ENCODE measurements around the gene ZNF771. TPM values are rescaled to one million over a fixed set of nuclear protein-coding genes. Genes with fewer than 3 reads are reported as not detected.
"Not testable (repeated sequence)": the region's sequence is repeated elsewhere in the genome, so short reads cannot be mapped to it uniquely, and the experiment has no call there.

The ZNF771 gene
- total RNA-seq, 1 donor from 2014 or later = 8.9 TPM

DNA sequence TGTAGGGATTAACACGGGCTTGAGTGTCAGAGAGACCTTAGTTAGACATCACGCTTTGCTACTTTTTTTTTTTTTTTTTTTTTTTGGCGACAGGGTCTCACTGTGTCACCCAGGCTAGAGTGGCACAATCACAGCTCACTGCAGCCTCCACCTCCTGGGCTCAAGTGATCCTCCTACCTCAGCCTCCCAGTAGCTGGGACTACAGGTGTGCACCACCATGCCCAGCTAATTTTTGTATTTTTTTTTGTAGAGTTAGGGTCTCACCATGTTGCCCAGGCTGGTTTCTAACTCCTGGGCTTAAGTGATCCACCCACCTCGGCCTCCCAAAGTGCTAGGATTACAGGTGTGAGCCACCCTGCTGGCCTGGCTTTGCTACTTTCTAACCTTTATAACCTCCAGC, 10.8 kb upstream of the ZNF771 start:
- H3K36me3 Mint-ChIP-seq (ENCODE audit: low read depth) = peaks cover 19% of the 10 kb centered on the region
- intact Hi-C loops (cut with micrococcal nuclease); DNase-seq (ENCODE audit: low spot score); H3K9me3 Mint-ChIP-seq; H3K27me3 Mint-ChIP-seq (ENCODE audit: insufficient read depth): not testable (repeated sequence)
- H3K4me1 Mint-ChIP-seq (ENCODE audit: low read depth) = peaks cover 50% of the 10 kb centered on the region
- H3K4me3 Mint-ChIP-seq = peak overlapping the region; percentile 89
- peak overlapping the region; percentile 34 for H3K27ac Mint-ChIP-seq

DNA sequence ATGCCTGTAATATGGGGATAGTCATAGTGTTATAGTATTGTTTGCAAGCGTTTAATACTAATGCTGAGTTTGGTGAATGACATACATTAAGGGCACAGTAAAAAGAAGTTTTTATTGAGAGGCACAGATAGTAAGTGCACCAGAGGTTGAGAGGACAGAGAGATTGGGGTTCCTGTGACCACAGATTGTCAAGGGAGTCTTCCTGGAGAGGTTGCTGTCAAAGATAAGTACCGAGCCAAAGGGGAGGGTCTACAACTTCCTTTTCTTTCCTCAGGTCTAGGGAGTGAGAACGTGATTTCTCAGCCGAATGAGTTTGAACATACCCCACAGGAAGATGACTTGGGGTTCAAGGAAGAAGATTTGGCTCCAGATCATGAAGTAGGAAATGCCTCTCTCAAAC, 10.3 kb upstream of the ZNF771 start:
- H3K4me3 Mint-ChIP-seq = peak overlapping the region; percentile 89
- peaks cover 53% of the 10 kb centered on the region for H3K4me1 Mint-ChIP-seq (ENCODE audit: low read depth)
- DNase-seq (ENCODE audit: low spot score) = no peak
- peaks cover 19% of the 10 kb centered on the region for H3K36me3 Mint-ChIP-seq (ENCODE audit: low read depth)
- peak overlapping the region; percentile 34 for H3K27ac Mint-ChIP-seq
- H3K9me3 Mint-ChIP-seq = no peaks in the 10 kb centered on the region
- H3K27me3 Mint-ChIP-seq (ENCODE audit: insufficient read depth) = no peaks in the 10 kb centered on the region
- intact Hi-C loops (cut with micrococcal nuclease) = no loop called here

DNA sequence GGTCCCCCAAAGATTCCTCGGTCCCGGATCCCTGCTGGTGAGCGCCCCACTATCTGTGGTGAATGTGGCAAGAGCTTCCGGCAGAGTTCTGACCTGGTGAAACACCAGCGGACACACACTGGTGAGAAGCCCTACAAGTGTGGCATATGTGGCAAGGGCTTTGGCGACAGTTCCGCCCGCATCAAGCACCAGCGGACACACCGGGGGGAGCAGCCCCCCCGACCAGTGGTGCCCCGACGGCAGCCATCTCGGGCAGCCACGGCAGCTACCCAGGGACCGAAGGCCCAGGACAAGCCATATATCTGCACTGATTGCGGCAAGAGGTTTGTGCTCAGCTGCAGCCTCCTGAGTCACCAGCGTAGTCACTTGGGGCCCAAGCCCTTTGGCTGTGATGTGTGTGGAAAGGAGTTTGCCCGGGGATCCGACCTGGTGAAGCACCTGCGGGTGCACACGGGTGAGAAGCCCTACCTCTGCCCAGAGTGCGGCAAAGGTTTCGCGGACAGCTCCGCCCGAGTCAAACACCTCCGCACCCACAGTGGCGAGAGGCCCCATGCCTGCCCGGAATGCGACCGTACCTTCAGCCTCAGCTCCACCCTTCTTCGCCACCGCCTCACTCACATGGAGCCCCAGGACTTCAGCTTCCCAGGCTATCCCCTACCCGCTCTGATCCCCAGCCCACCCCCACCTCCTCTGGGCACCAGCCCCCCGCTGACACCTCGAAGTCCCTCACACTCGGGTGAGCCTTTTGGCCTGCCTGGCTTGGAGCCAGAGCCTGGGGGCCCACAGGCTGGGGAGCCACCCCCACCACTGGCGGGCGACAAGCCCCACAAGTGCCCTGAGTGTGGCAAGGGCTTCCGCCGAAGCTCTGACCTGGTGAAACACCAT, 9.4 kb upstream of the ZNF771 start:
- peaks cover 53% of the 10 kb centered on the region for H3K4me1 Mint-ChIP-seq (ENCODE audit: low read depth)

DNA sequence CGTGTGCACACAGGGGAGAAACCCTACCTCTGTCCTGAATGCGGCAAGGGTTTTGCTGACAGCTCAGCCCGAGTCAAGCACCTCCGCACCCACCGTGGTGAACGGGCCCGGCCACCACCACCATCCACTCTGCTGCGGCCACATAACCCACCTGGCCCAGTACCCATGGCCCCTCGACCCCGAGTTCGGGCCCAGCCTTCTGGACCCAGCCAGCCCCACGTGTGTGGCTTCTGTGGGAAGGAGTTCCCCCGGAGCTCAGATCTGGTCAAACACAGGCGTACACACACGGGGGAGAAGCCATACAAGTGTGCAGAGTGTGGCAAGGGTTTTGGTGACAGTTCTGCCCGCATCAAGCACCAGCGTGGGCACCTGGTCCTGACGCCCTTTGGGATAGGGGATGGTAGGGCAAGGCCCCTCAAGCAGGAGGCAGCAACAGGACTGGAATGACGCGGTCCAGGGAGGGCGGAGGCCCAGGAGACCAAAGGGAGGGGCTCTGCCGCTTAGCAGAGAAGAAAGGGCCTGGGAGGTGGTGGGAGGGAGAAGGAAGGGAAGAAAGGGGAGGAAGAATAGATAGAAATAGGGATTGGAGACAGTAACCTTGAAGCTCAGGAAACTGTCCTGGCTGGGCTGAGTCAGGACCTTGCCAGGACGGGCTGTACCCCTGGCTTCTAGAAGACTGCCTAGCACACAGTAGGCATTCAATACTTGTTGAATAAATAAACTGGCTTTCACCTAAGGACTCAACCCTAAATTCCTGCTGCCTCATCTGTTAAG, 8.6 kb upstream of the ZNF771 start:
- intact Hi-C loops (cut with micrococcal nuclease) = no loop called here
- H3K27me3 Mint-ChIP-seq (ENCODE audit: insufficient read depth) = peaks cover 4% of the 10 kb centered on the region
- DNase-seq (ENCODE audit: low spot score) = no peak
- peak overlapping the region; percentile 29 for H3K27ac Mint-ChIP-seq
- H3K4me3 Mint-ChIP-seq = no peak overlapping the region
- H3K9me3 Mint-ChIP-seq = no peaks in the 10 kb centered on the region
- peaks cover 19% of the 10 kb centered on the region for H3K36me3 Mint-ChIP-seq (ENCODE audit: low read depth)
- H3K4me1 Mint-ChIP-seq (ENCODE audit: low read depth) = peaks cover 53% of the 10 kb centered on the region

More for the DNA sequence above, 9.4 kb upstream of the ZNF771 start:
- no peak for DNase-seq (ENCODE audit: low spot score)
- Mint-ChIP-seq H3K27me3 (ENCODE audit: insufficient read depth) (peaks cover 1% of the 10 kb centered on the region), H3K4me3 (no peak overlapping the region), H3K27ac (no peak overlapping the region), H3K9me3 (no peaks in the 10 kb centered on the region), H3K36me3 (ENCODE audit: low read depth) (peaks cover 19% of the 10 kb centered on the region)
- intact Hi-C loops (cut with micrococcal nuclease) = no loop called here

DNA sequence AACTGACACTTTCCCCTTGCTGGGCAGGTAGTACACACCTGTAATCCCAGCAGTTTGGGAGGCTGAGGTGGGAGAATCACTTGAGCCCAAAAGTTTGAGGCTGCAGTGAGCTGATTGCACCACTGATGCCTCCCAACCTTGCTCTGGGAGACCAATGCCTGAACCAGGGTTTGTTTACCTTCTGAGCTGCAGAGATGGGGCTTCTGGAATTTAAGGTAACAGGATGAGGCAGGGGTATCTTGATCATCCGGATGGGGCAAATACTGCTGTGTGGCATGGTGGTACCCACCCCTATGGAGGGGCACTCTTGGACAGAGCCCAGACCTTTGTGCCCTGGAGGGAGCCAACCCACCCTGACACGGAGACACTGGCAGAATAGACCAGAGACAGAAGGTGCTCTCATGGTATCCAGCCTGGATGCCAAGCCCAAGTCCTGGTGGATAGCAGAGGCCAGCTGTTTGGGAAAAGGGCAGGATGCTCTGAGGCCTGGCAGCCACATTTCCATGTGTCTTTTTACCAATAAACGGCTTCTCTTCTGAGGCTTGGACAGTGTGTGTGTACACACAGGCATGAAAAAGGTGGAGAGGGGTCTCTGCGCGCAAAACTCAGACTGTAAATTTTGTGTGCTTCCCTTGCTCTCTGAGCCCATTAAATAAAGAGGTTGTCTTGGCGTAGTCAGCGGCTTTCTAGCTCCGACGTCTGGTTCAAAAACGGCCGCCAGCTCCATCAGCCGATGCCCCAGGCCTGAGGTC, 7.8 kb upstream of the ZNF771 start:
- intact Hi-C loops (cut with micrococcal nuclease) = loop anchor here (1.0 kb wide), 1 partner anchor 21 kb away; no protein-coding TSS in a partner anchor
- Mint-ChIP-seq H3K4me3 (peak overlapping the region; percentile 85), H3K27me3 (ENCODE audit: insufficient read depth) (peaks cover 4% of the 10 kb centered on the region), H3K27ac (peak overlapping the region; percentile 92), H3K4me1 (ENCODE audit: low read depth) (peaks cover 49% of the 10 kb centered on the region), H3K36me3 (ENCODE audit: low read depth) (peaks cover 19% of the 10 kb centered on the region), H3K9me3 (no peaks in the 10 kb centered on the region)
- DNase-seq (ENCODE audit: low spot score) = no peak

DNA sequence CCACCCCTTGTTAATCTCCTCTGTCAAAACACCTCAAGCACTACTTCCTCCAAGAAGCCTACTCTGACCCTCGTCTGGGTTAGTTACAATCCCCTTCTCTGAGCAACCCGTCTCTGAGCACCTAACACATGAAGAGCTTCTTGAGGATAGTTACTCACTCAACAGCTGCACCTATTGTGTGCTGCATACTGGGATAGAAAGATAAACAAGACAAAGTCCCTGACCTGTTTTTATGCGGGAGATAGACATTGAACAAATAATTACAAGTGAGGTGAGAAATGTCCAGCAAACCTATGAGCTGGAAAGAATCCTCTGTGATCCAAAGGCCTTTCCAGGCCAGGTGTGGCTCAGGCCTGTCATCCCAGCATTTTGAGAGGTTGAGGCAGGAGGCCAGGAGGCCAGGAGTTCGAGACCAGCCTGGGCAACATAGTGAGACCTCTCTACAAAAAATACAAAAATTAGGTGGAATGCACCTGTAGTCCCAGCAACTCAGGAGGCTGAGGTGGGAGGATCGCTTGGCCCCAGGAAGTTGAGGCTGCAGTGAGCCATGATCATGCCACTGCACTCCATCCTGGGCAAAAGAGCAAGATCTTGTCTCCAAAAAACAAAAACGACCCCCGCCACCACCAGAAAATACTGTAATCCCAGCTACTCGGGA, 5.5 kb upstream of the ZNF771 start:
- Mint-ChIP-seq H3K27ac (peak overlapping the region; percentile 66), H3K4me1 (ENCODE audit: low read depth) (peaks cover 35% of the 10 kb centered on the region), H3K27me3 (ENCODE audit: insufficient read depth) (peaks cover 4% of the 10 kb centered on the region), H3K9me3 (no peaks in the 10 kb centered on the region), H3K36me3 (ENCODE audit: low read depth) (peaks cover 15% of the 10 kb centered on the region), H3K4me3 (peak overlapping the region; percentile 85)
- intact Hi-C loops (cut with micrococcal nuclease) = no loop called here
- DNase-seq (ENCODE audit: low spot score) = no peak

DNA sequence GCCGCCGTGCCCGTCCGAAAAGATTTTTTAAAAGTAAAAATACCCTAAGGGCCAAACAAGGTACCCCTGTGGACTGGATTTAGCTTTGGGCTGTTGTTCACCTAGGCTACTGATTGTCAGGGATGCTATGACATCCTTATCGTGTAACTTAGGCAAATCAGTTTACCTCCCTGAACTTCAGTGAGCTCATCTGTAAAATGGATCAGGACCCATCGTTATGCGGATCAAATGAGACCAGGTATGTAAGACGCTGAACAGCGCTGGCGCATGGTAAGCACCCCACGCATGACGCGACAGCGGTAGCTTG, 658 bp upstream of the ZNF771 start:
- intact Hi-C loops (cut with micrococcal nuclease) = loop anchor here (1.0 to 5.0 kb wide), 6 partner anchors 11 to 314 kb away; partner anchors contain the start of genes CD2BP2, MAPK3, TBC1D10B and TBX6

DNA sequence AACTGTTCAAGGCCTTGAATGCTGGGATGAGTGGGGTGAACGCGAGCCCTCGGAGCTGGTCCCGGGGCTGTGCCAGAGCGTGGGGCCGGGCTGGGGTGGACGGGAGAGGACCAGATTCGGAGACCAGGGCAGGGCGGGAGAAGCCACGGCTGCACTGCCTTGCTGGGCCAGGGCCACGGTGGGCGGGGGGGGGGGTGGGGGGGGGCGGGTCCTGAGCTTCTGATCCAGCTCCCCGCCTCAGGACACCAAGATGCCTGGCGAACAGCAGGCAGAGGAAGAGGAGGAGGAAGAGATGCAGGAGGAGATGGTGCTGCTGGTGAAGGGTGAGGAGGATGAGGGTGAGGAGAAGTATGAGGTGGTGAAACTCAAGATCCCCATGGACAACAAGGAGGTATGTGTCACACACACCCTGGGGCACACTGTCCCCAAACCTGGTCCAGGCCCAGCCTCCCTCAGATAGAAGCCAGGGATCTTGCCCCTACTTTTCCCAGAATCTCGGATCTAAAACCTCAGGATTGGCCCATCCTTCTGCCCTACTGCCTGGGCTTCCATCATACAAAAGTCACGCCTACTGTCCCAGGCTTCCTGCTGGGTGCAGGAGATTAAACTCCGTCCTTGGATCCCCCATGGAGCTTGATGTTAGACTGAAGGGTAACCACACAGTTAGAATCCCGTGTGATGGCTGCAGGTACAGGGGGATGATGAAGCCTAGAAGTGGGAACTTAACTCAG, 563 bp downstream of the ZNF771 start:
- no peak for DNase-seq (ENCODE audit: low spot score)
- H3K36me3 Mint-ChIP-seq (ENCODE audit: low read depth) = peaks cover 10% of the 10 kb centered on the region
- peaks cover 4% of the 10 kb centered on the region for H3K27me3 Mint-ChIP-seq (ENCODE audit: insufficient read depth)
- intact Hi-C loops (cut with micrococcal nuclease) = loop anchor here (1.0 to 5.0 kb wide), 7 partner anchors 13 to 316 kb away; partner anchors contain the start of genes CD2BP2, MAPK3, TBC1D10B and TBX6
- no peaks in the 10 kb centered on the region for H3K9me3 Mint-ChIP-seq
- H3K4me1 Mint-ChIP-seq (ENCODE audit: low read depth) = peaks cover 27% of the 10 kb centered on the region
- H3K27ac Mint-ChIP-seq = peak overlapping the region; percentile 76
- peak overlapping the region; percentile 84 for H3K4me3 Mint-ChIP-seq

More for the DNA sequence above, 658 bp upstream of the ZNF771 start:
- peaks cover 23% of the 10 kb centered on the region for H3K4me1 Mint-ChIP-seq (ENCODE audit: low read depth)
- H3K9me3 Mint-ChIP-seq = no peaks in the 10 kb centered on the region
- peak overlapping the region; percentile 100 for H3K27ac Mint-ChIP-seq
- peaks cover 3% of the 10 kb centered on the region for H3K36me3 Mint-ChIP-seq (ENCODE audit: low read depth)
- DNase-seq (ENCODE audit: low spot score) = no peak
- peak overlapping the region; percentile 100 for H3K4me3 Mint-ChIP-seq
- H3K27me3 Mint-ChIP-seq (ENCODE audit: insufficient read depth) = peaks cover 4% of the 10 kb centered on the region

DNA sequence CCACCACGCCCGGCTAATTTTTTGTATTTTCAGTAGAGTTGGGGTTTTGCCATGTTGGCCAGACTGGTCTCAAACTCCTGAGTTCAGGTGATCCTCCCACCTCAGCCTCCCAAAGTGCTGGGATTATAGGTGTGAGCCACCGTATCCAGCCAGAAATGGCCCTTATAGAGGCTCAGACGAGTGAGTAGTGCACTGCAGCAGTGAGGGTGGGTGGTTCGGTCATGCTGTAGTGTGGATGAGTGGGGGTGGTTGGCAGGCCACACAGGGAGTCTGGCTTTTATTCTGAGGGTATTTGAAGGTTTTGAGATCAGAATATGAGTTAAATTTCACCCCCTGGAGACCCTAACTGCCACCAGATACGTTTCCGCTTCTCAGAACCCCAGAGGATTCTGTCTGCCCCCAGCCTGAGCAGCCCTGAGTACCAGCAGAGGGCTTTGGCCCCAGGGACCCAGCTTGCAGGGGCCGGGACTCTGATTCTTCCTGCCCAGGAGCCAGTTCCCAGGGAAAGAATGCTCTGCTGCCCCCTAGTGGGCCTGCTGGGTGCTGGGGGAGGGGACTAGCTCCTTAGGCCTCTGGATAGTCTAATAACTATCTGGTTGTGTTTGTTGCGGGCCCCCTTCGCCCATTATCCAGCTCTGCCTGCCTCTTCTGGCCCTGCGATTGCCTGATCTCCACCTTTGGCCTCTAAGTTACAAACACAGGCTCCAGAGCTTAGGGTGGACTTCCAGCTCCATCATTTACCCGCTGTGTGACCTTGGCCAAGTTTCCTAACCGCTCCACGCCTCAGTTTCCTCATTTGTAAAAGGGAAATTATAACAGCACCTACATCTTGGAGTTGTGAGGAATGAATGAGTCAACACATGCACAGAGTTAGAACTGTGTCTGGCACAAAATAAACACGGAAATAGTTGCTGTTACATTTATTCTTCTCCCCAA, 2.0 kb downstream of the ZNF771 start:
- Mint-ChIP-seq H3K9me3 (no peaks in the 10 kb centered on the region), H3K4me1 (ENCODE audit: low read depth) (peaks cover 27% of the 10 kb centered on the region), H3K27me3 (ENCODE audit: insufficient read depth) (no peaks in the 10 kb centered on the region), H3K4me3 (peak overlapping the region; percentile 73), H3K36me3 (ENCODE audit: low read depth) (peaks cover 18% of the 10 kb centered on the region), H3K27ac (peak overlapping the region; percentile 35)
- intact Hi-C loops (cut with micrococcal nuclease) = loop anchor here (1.0 to 5.0 kb wide), 4 partner anchors 8 to 317 kb away; partner anchors contain the start of genes MAPK3, TBX6 and ZNF689
- DNase-seq (ENCODE audit: low spot score) = peak; percentile 86

DNA sequence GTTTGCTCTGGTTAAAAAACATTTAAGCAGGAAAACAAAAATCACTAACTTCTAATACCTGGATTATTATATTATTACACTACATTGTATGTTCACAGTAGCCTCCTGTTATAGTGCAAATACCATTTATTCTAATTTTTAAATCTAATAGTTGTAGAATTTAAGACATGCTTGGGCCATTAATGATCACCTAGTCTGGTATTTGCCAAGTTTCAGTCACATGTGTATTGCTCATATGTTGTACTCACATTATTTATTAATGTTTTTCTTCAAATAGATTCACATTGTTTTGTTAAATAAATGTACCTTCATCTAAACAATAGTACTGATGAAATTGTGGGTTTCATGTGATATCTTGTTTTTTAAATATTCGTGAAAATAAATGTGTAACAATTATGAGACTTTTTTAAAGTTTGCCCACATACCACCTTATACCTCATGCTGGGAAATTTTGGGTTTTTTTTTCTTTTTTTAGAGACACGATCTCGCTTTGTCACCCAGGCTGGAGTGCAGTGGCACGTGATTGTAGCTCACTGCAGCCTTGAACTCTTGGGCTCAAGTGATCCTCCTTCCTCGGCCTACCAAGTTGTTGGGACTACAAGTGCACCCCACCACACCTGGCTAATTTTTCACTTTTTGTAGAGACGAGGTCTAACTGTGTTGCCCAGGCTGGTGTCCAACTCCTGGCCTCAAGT, 5.9 kb downstream of the ZNF771 start:
- Mint-ChIP-seq H3K4me1 (ENCODE audit: low read depth) (peaks cover 41% of the 10 kb centered on the region), H3K27ac (no peak overlapping the region), H3K36me3 (ENCODE audit: low read depth) (peaks cover 33% of the 10 kb centered on the region), H3K4me3 (no peak overlapping the region), H3K9me3 (no peaks in the 10 kb centered on the region), H3K27me3 (ENCODE audit: insufficient read depth) (no peaks in the 10 kb centered on the region)
- no peak for DNase-seq (ENCODE audit: low spot score)
- intact Hi-C loops (cut with micrococcal nuclease) = no loop called here

All from activated T-helper 1 cell treated with anti-CD3 and anti-CD28 coated beads, Interleukin-12 subunit alpha, Interleukin-12 subunit beta, Interleukin-2, Interleukin-4 antibody, amounts not matched to agents 30 ng/mL and 10 ng/mL and 1 ng/mL, durations not matched to agents 14 hours and 24 hours and 36 hours (primary cell).